OCI-LY1 (cell line): ENCODE measurements around the gene S100A9.

Experiments
- H2AFZ ChIP-seq: fragments of 200-600 bp; sonication (generic), shearing (Covaris generic); 2 replicates; pipeline ENCODE4 v1.6.0; 2014; ENCODE audit warnings: antibody characterized with exemption, mild to moderate bottlenecking, low read length
- H3F3A ChIP-seq: fragments of 200-600 bp; sonication (generic), shearing (Covaris generic); 2 replicates; pipeline ENCODE4 v1.6.0; 2014; ENCODE audit warnings: mild to moderate bottlenecking, antibody characterized with exemption, low read length, moderate library complexity; ENCODE audit not compliant: insufficient read depth
- H3K27ac ChIP-seq: fragments of 200-600 bp; sonication (generic); 2 replicates; pipeline ENCODE4 v1.5.1; 2014; ENCODE audit warnings: low read length, mixed run types, mild to moderate bottlenecking, low read depth; ENCODE audit not compliant: poor library complexity, severe bottlenecking
- H3K27me3 ChIP-seq: fragments of 200-600 bp; sonication (generic); 2 replicates; pipeline ENCODE4 v1.6.0; 2014; ENCODE audit warnings: antibody characterized with exemption, mild to moderate bottlenecking, low read length, moderate library complexity; ENCODE audit not compliant: insufficient read depth
- H3K36me3 ChIP-seq: fragments of 200-600 bp; sonication (generic); 2 replicates; pipeline ENCODE4 v1.6.1; 2014; ENCODE audit warnings: mild to moderate bottlenecking, antibody characterized with exemption, low read length, moderate library complexity, mixed read lengths; ENCODE audit not compliant: insufficient read depth
- H3K4me1 ChIP-seq: fragments of 200-600 bp; sonication (generic); 2 replicates; pipeline ENCODE4 v1.5.1; 2014; ENCODE audit warnings: mild to moderate bottlenecking, low read length, moderate library complexity; ENCODE audit not compliant: insufficient read depth, severe bottlenecking
- H3K4me2 ChIP-seq: fragments of 200-600 bp; sonication (generic), shearing (Covaris generic); 2 replicates; pipeline ENCODE4 v1.6.1; 2014; ENCODE audit warnings: low read length
- H3K4me3 ChIP-seq: fragments of 200-600 bp; sonication (generic); 2 replicates; pipeline ENCODE4 v1.5.1; 2014; ENCODE audit warnings: low read length, low read depth, mild to moderate bottlenecking, mixed read lengths; ENCODE audit not compliant: poor library complexity, severe bottlenecking
- H3K79me2 ChIP-seq: fragments of 200-600 bp; shearing (Covaris generic); 2 replicates; pipeline ENCODE4 v1.6.1; 2016; ENCODE audit warnings: mixed run types, low read length, mixed read lengths; ENCODE audit not compliant: insufficient read depth
- H3K9ac ChIP-seq: fragments of 200-600 bp; sonication (generic), shearing (Covaris generic); 2 replicates; pipeline ENCODE4 v1.6.1; 2014; ENCODE audit warnings: mild to moderate bottlenecking, low read length, mixed read lengths
- H3K9me2 ChIP-seq: fragments of 200-600 bp; sonication (generic), shearing (Covaris generic); 2 replicates; pipeline ENCODE4 v1.6.1; 2014; ENCODE audit warnings: low read depth, mild to moderate bottlenecking, low read length, mixed read lengths
- H3K9me3 ChIP-seq: fragments of 200-600 bp; shearing (Covaris generic); 2 replicates; pipeline ENCODE4 v1.6.1; 2014; ENCODE audit warnings: low read length, mixed read lengths
- H4K20me1 ChIP-seq: fragments of 200-600 bp; sonication (generic), shearing (Covaris generic); 2 replicates; pipeline ENCODE4 v1.6.0; 2016; ENCODE audit warnings: mild to moderate bottlenecking, low read length; ENCODE audit not compliant: insufficient read depth
- CTCF ChIP-seq: fragments of 200-600 bp; sonication (generic), shearing (Covaris generic); IDR thresholded peaks from 2 replicates; pipeline ENCODE4 v1.5.1; 2017; ENCODE audit warnings: mild to moderate bottlenecking, antibody characterized with exemption, low read length, moderate library complexity, mixed read lengths
- EZH2 ChIP-seq: fragments of 200-600 bp; sonication (generic), shearing (Covaris generic); IDR thresholded peaks from 2 replicates; pipeline ENCODE4 v1.8.0; 2017; ENCODE audit warnings: borderline replicate concordance, mixed run types, mild to moderate bottlenecking, antibody characterized with exemption, low read length, moderate library complexity, mixed read lengths

Gene S100A9

GRCh38 chr1:153357076-153357852 lies 390 bp upstream of the S100A9 start:
- H3K4me1 ChIP-seq: no peaks in the 10 kb centered on the region
- no peak overlapping the region for H3K4me2 ChIP-seq
- no peaks in the 10 kb centered on the region for H3K9me2 ChIP-seq
- H3K4me3 ChIP-seq: no peak overlapping the region
- TF ChIP-seq EZH2 (no peak), CTCF (no peak)
- no peaks in the 10 kb centered on the region for H3K79me2 ChIP-seq
- no peaks in the 10 kb centered on the region for H4K20me1 ChIP-seq
- no peaks in the 10 kb centered on the region for H3F3A ChIP-seq
- no peak overlapping the region for H2AFZ ChIP-seq
- H3K9me3 ChIP-seq: no peaks in the 10 kb centered on the region
- no peak overlapping the region for H3K27ac ChIP-seq
- H3K9ac ChIP-seq: no peak overlapping the region
- no peaks in the 10 kb centered on the region for H3K36me3 ChIP-seq
- no peaks in the 10 kb centered on the region for H3K27me3 ChIP-seq

GRCh38 chr1:153358691-153358975 lies 979 bp downstream of the S100A9 start:
- no peak for TF ChIP-seq EZH2
- no peak for TF ChIP-seq CTCF
- H3K79me2 ChIP-seq: no peaks in the 10 kb centered on the region
- H3K27ac ChIP-seq: no peak overlapping the region
- no peaks in the 10 kb centered on the region for H3K36me3 ChIP-seq
- H3K27me3 ChIP-seq: no peaks in the 10 kb centered on the region
- no peaks in the 10 kb centered on the region for H4K20me1 ChIP-seq
- no peak overlapping the region for H2AFZ ChIP-seq
- H3K4me2 ChIP-seq: no peak overlapping the region
- H3F3A ChIP-seq: no peaks in the 10 kb centered on the region
- no peaks in the 10 kb centered on the region for H3K9me2 ChIP-seq
- H3K9ac ChIP-seq: no peak overlapping the region
- no peaks in the 10 kb centered on the region for H3K4me1 ChIP-seq
- no peak overlapping the region for H3K4me3 ChIP-seq
- no peaks in the 10 kb centered on the region for H3K9me3 ChIP-seq

- no peak for TF ChIP-seq CTCF
- no peak for TF ChIP-seq EZH2
- H3K9me3 ChIP-seq: no peaks in the 10 kb centered on the region
- H3K9ac ChIP-seq: no peak overlapping the region
- H3K4me2 ChIP-seq: no peak overlapping the region
- no peaks in the 10 kb centered on the region for H3K27me3 ChIP-seq
- no peaks in the 10 kb centered on the region for H3K36me3 ChIP-seq
- H3K9me2 ChIP-seq: no peaks in the 10 kb centered on the region
- no peaks in the 10 kb centered on the region for H3K79me2 ChIP-seq
- H3K4me3 ChIP-seq: no peak overlapping the region
- H3K27ac ChIP-seq: no peak overlapping the region
- H3F3A ChIP-seq: no peaks in the 10 kb centered on the region
- H2AFZ ChIP-seq: no peak overlapping the region
- no peaks in the 10 kb centered on the region for H3K4me1 ChIP-seq
- H4K20me1 ChIP-seq: no peaks in the 10 kb centered on the region
Measured at GRCh38 chr1:153359241-153359640, 1.6 kb downstream of the S100A9 start.
